ENCODE data around the gene CWF19L2.

Gene CWF19L2

DNA sequence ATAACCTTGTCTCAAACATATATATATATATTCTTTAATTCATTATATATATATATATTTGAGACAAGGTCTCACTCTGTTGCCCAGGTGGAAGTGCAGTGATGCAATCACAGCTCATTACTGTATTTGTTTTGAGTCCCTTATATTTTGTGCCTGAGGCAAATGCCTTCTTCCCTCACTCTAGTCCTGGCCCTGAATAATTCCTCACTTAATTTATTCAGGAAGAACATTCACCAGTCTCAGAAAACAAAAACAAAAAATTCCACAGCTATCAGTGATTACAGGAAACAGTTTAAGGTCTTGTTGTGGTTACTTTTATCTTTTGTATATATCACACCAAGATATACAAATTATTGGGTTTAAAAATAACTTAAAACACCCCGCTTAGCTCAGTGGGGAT, 155.7 kb downstream of the CWF19L2 start:
- DNase-seq (ENCODE audit: low read depth, low spot score), result no peak

- DNase-seq (ENCODE audit: low read depth, low spot score), result no peak
These were observed 163.8 kb downstream of the CWF19L2 start for GRCh38 chr11:107293677-107294344.

- DNase-seq (ENCODE audit: low read depth, low spot score), result no peak
These were observed 175.4 kb downstream of the CWF19L2 start for GRCh38 chr11:107282195-107282594.

All from brain pericyte (primary cell).